ENCODE data around the gene DYSF. TPM values are rescaled to one million over a fixed set of nuclear protein-coding genes. Genes with fewer than 3 reads are reported as not detected.

DYSF gene
- total RNA-seq, 4 donors from 2014 or later = 17.4 to 40.7 (median 18.5) TPM

GRCh38 chr2:71456617-71457016, 3.3 kb downstream of the DYSF start:
- Histone ChIP-seq H3K9me3 (no peaks in the 10 kb centered on the region), H3K27me3 (no peaks in the 10 kb centered on the region), H3K4me3 (no peak overlapping the region), H3K4me1 (peaks cover 91 to 100% (median 94%) of the 10 kb centered on the region in 4 donors), H3K27ac (replicated peaks in 1 of 4) (peak overlapping the region; percentile 82 to 89 (median 85)), H3K36me3 (no peaks in the 10 kb centered on the region)
- DNase-seq (ENCODE audit: extremely low spot score) = no peak
- no peak for TF ChIP-seq EP300 (IDR thresholded peaks at IDR 0.05)
- no peak for TF ChIP-seq CTCF (IDR thresholded peaks at IDR 0.05)
- TF ChIP-seq POLR2AphosphoS5 (IDR thresholded peaks at IDR 0.05) = no peak
- TF ChIP-seq POLR2A (IDR thresholded peaks at IDR 0.05; ENCODE audit: low read depth) = no peak
- intact Hi-C loops (cut with DNase I) = no loop called here
- WGBS = 57% methylated on average over 1 of the region's 1 CpG

GRCh38 chr2:71457123-71457915, 4.0 kb downstream of the DYSF start:
- intact Hi-C loops (cut with DNase I) = no loop called here
- Histone ChIP-seq H3K4me1 (peaks cover 84 to 94% (median 90%) of the 10 kb centered on the region in 4 donors), H3K4me3 (no peak overlapping the region), H3K27ac (replicated peaks in 1 of 4) (peak overlapping the region; percentile 82 to 89 (median 85)), H3K36me3 (no peaks in the 10 kb centered on the region), H3K27me3 (no peaks in the 10 kb centered on the region), H3K9me3 (no peaks in the 10 kb centered on the region)
- no peak for TF ChIP-seq EP300 (IDR thresholded peaks at IDR 0.05)
- no peak for TF ChIP-seq CTCF (IDR thresholded peaks at IDR 0.05)
- no peak for TF ChIP-seq POLR2AphosphoS5 (IDR thresholded peaks at IDR 0.05)
- no peak for TF ChIP-seq POLR2A (IDR thresholded peaks at IDR 0.05; ENCODE audit: low read depth)
- WGBS = 93% methylated on average over 9 of the region's 9 CpGs
- DNase-seq (ENCODE audit: extremely low spot score) = peak; percentile 89

- TF ChIP-seq EP300 (IDR thresholded peaks at IDR 0.05) (no peak), CTCF (IDR thresholded peaks at IDR 0.05) (no peak), POLR2AphosphoS5 (IDR thresholded peaks at IDR 0.05) (no peak), POLR2A (IDR thresholded peaks at IDR 0.05; ENCODE audit: low read depth) (no peak)
- H3K27me3 ChIP-seq = no peaks in the 10 kb centered on the region
- H3K4me3 ChIP-seq = no peak overlapping the region
- H3K9me3 ChIP-seq = no peaks in the 10 kb centered on the region
- intact Hi-C loops (cut with DNase I) = no loop called here
- no peak for DNase-seq (ENCODE audit: extremely low spot score)
- WGBS = 94% methylated on average over 4 of the region's 4 CpGs
- H3K27ac ChIP-seq (replicated peaks in 1 of 4) = peak overlapping the region; percentile 72 to 89 (median 82)
- H3K36me3 ChIP-seq = no peaks in the 10 kb centered on the region
- H3K4me1 ChIP-seq = peaks cover 78 to 88% (median 85%) of the 10 kb centered on the region in 4 donors
Measured at GRCh38 chr2:71457923-71458322, 4.6 kb downstream of the DYSF start.

GRCh38 chr2:71458413-71459083, 5.2 kb downstream of the DYSF start:
- Histone ChIP-seq H3K36me3 (no peaks in the 10 kb centered on the region), H3K27ac (replicated peaks in 1 of 4) (peak overlapping the region; percentile 72 to 89 (median 82)), H3K27me3 (no peaks in the 10 kb centered on the region), H3K9me3 (no peaks in the 10 kb centered on the region), H3K4me1 (peaks cover 71 to 86% (median 82%) of the 10 kb centered on the region in 4 donors), H3K4me3 (no peak overlapping the region)
- intact Hi-C loops (cut with DNase I) = no loop called here
- WGBS = 58% methylated on average over 7 of the region's 7 CpGs
- DNase-seq (ENCODE audit: extremely low spot score) = peak; percentile 91
- TF ChIP-seq EP300 (IDR thresholded peaks at IDR 0.05) (no peak), POLR2AphosphoS5 (IDR thresholded peaks at IDR 0.05) (peak in 1 of 2 donors; percentile 49)

- H3K27ac ChIP-seq (replicated peaks in 1 of 4) = peak overlapping the region in 3 of 4 donors; percentile 82 to 89 (median 83)
- no peaks in the 10 kb centered on the region for H3K27me3 ChIP-seq
- H3K36me3 ChIP-seq = no peaks in the 10 kb centered on the region
- no peak overlapping the region for H3K4me3 ChIP-seq
- WGBS = 52% methylated on average over 2 of the region's 2 CpGs
- peaks cover 66 to 84% (median 77%) of the 10 kb centered on the region in 4 donors for H3K4me1 ChIP-seq
- DNase-seq (ENCODE audit: extremely low spot score) = peak; percentile 82
- intact Hi-C loops (cut with DNase I) = no loop called here
- TF ChIP-seq EP300 (IDR thresholded peaks at IDR 0.05) (no peak), POLR2AphosphoS5 (IDR thresholded peaks at IDR 0.05) (no peak), CTCF (IDR thresholded peaks at IDR 0.05) (no peak), POLR2A (IDR thresholded peaks at IDR 0.05; ENCODE audit: low read depth) (no peak)
- no peaks in the 10 kb centered on the region for H3K9me3 ChIP-seq
Measured at GRCh38 chr2:71459084-71459431, 5.7 kb downstream of the DYSF start.
